Activated CD8-positive, alpha-beta memory T cell treated with anti-CD3 and anti-CD28 coated beads for 48 hours (primary cell): ENCODE data around the gene CRYZL1.

ENCODE experiments used
- DNase-seq, 3 experiments: peaks; one replicate each; pipeline ENCODE4 v3.0.0-alpha.2; 2020; ENCODE audit warnings: low read depth in 2 of 3, low spot score in 2 of 3

Gene CRYZL1

GRCh38 chr21:33662046-33662445, 20.5 kb upstream of the CRYZL1 start:
- no peak for DNase-seq

- DNase-seq = no peak
Measured at GRCh38 chr21:33661146-33661545, 19.6 kb upstream of the CRYZL1 start.

- DNase-seq = no peak
Measured at GRCh38 chr21:33660406-33660805, 18.9 kb upstream of the CRYZL1 start.

GRCh38 chr21:33659568-33659949, 18.0 kb upstream of the CRYZL1 start:
- no peak for DNase-seq

GRCh38 chr21:33658919-33659567, 17.5 kb upstream of the CRYZL1 start:
- DNase-seq = no peak

- DNase-seq = no peak
Measured at GRCh38 chr21:33657124-33657820, 15.7 kb upstream of the CRYZL1 start.

GRCh38 chr21:33655588-33656221, 14.2 kb upstream of the CRYZL1 start:
- DNase-seq = no peak

GRCh38 chr21:33654412-33654811, 12.9 kb upstream of the CRYZL1 start:
- DNase-seq = no peak

- no peak for DNase-seq
Measured at GRCh38 chr21:33651965-33652680, 10.6 kb upstream of the CRYZL1 start.

GRCh38 chr21:33650929-33651509, 9.5 kb upstream of the CRYZL1 start:
- no peak for DNase-seq

- no peak for DNase-seq
Measured at GRCh38 chr21:33650230-33650629, 8.7 kb upstream of the CRYZL1 start.

GRCh38 chr21:33648555-33648954, 7.0 kb upstream of the CRYZL1 start:
- no peak for DNase-seq

- DNase-seq = no peak
Measured at GRCh38 chr21:33647587-33647986, 6.0 kb upstream of the CRYZL1 start.

GRCh38 chr21:33645730-33646129, 4.2 kb upstream of the CRYZL1 start:
- no peak for DNase-seq

- no peak for DNase-seq
Measured at GRCh38 chr21:33644383-33645074, 3.0 kb upstream of the CRYZL1 start.

- no peak for DNase-seq
Measured at GRCh38 chr21:33643658-33644311, 2.2 kb upstream of the CRYZL1 start.

- DNase-seq = peak in 1 of 3 experiments; percentile 1
Measured at GRCh38 chr21:33642896-33643657, 1.5 kb upstream of the CRYZL1 start.

GRCh38 chr21:33642027-33642895, 720 bp upstream of the CRYZL1 start, which contains the start of gene ITSN1:
ITSN1 (plus strand) TSS chr21:33642501; CDS start chr21:33718829, 76,328 bp downstream.
- peak; percentile 96 to 98 (median 97) for DNase-seq
